Epithelial cell of proximal tubule (primary cell): ENCODE results near the gene RHCG. TPM values are rescaled to one million over a fixed set of nuclear protein-coding genes. Genes with fewer than 3 reads are reported as not detected.
A peak's percentile ranks its signal among the peaks of the same experiment; 100 is the strongest.

ENCODE experiments used
- DNase-seq: peaks from one replicate; pipeline ENCODE4 v3.0.0-alpha.2; 2011; ENCODE audit warnings: low read depth
- H3K4me3 ChIP-seq: 2 replicates; pipeline ENCODE4 v1.5.1; 2011; ENCODE audit warnings: low read depth, mild to moderate bottlenecking, low read length
- CTCF ChIP-seq: conservative IDR thresholded peaks from 2 replicates; pipeline ENCODE4 v1.5.1; 2012; ENCODE audit warnings: low read depth, mild to moderate bottlenecking, low read length
- total RNA-seq: library from RNA; depleted of rRNA; stranded (reverse); fragments of >200 nt; gene quantifications from 2 replicates; pipeline ENCODE4 v1.2.3, GENCODE V29; 2015

Gene RHCG
- total RNA-seq, 1 donor from 2014 or later, result not detected

- H3K4me3 ChIP-seq, result no peak overlapping the region
- TF ChIP-seq CTCF, result no peak
- DNase-seq, result no peak
Measured at GRCh38 chr15:89441295-89441812, 55.0 kb downstream of the RHCG start.

GRCh38 chr15:89439764-89440163 lies 56.6 kb downstream of the RHCG start:
- no peak overlapping the region for H3K4me3 ChIP-seq
- no peak for DNase-seq
- no peak for TF ChIP-seq CTCF

GRCh38 chr15:89436560-89437311 lies 59.6 kb downstream of the RHCG start:
- H3K4me3 ChIP-seq, result no peak overlapping the region
- no peak for TF ChIP-seq CTCF
- DNase-seq, result no peak

- no peak for DNase-seq
- TF ChIP-seq CTCF, result no peak
Measured at GRCh38 chr15:89435362-89435761, 61.0 kb downstream of the RHCG start.

GRCh38 chr15:89433686-89434085 lies 62.7 kb downstream of the RHCG start:
- TF ChIP-seq CTCF, result no peak
- DNase-seq, result no peak
- H3K4me3 ChIP-seq, result no peak overlapping the region

More at GRCh38 chr15:89435362-89435761, 61.0 kb downstream of the RHCG start:
- no peak overlapping the region for H3K4me3 ChIP-seq

GRCh38 chr15:89430530-89431341 lies 65.6 kb downstream of the RHCG start:
- H3K4me3 ChIP-seq, result peak overlapping the region; percentile 55
- TF ChIP-seq CTCF, result peak; percentile 88
- DNase-seq, result no peak
